SK-N-MC (cell line): Measurements from ENCODE around the gene UBE2G2.

ENCODE experiments used
- EZH2 ChIP-seq: fragments of 200-600 bp; sonication (generic); IDR thresholded peaks from one replicate; pipeline ENCODE4 v1.6.1; 2017; ENCODE audit warnings: antibody characterized with exemption
- FOXP2 ChIP-seq: optimal IDR thresholded peaks from 2 replicates; pipeline ENCODE3; 2011; ENCODE audit warnings: mild to moderate bottlenecking, moderate library complexity; ENCODE audit not compliant: insufficient read depth; ENCODE audit errors: extremely low read length, control extremely low read depth
- POLR2AphosphoS5 ChIP-seq: IDR thresholded peaks from 2 replicates; pipeline ENCODE4 v1.6.1; 2012; ENCODE audit warnings: mild to moderate bottlenecking, low read depth, low read length, borderline replicate concordance

DNA sequence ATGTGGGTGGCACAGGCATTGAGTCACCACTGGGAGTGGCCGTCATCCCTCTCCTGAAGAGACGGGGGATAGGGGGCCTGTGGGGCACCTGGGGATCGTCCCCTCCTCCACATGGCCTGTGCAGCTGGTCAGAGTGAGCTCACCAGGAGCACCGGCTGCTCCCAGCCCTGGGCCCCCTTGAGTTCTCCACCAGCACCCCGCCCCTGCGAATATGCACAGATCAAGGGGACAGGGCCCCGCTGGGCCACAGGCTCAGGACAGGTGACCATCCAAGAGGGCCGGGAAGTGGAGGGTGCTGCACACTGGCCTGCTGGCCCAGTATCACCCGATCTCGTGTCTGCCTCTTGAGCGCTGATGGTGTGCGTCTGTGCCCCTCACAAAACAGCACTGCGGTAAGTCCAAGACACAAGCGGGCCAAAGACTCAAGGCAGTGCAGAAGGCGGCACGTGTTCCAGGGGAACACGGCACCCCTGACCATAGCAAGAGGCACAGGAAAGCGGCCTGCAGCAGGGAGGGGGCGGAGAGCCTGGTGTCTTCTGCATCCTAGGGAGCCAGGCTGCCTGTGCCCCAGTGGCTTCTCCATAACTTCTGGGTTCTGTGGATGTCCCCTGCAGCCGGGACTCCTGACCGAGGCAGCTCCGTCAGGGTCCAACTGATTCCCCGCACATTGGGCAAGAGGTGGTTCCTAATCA is 72.1 kb downstream of the UBE2G2 start:
- no peak for TF ChIP-seq POLR2AphosphoS5
- no peak for TF ChIP-seq EZH2
- no peak for TF ChIP-seq FOXP2
